Stimulated activated CD8-positive, alpha-beta memory T cell treated with anti-CD3 and anti-CD28 coated beads, Interleukin-15, amount 100 ng/mL, for 24 hours (primary cell): ENCODE data around the gene ATP11A.

Experiments
- DNase-seq: peaks from one replicate; pipeline ENCODE4 v3.0.0-alpha.2; 2020; ENCODE audit warnings: low read depth

The ATP11A gene

DNA sequence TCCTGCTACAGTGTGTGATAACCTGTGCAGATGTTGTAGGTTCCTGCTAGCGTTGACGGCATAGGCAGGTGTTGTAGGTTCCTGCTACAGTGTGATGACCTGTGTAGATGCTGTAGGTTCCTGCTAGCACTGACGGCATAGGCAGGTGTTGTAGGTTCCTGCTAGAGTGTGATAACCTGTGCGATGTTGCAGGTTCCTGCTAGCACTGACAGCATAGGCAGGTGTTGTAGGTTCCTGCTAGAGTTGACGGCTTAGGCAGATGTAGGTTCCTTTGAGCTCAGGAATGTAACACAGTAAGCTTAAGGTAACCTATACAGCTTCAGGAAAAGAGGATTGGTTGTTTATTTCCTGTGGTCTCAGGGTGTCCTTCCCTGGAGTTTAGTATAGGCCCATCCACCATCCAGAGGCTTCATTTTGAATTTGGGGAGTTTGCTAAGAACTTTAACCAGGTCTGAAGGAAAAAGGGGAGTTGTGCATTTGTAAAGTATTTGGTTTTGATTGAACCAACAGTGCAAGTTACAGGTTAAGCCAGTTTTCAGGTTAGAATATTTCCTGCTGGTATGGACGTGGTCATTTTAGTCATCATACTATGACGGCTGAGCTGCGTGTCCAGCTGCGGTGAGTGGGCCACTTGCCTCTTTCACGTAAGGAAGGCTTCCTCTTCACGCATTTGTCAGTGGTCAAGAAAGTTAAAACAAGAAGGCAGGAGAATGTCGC, 53.8 kb downstream of the ATP11A start:
- DNase-seq = no peak

DNA sequence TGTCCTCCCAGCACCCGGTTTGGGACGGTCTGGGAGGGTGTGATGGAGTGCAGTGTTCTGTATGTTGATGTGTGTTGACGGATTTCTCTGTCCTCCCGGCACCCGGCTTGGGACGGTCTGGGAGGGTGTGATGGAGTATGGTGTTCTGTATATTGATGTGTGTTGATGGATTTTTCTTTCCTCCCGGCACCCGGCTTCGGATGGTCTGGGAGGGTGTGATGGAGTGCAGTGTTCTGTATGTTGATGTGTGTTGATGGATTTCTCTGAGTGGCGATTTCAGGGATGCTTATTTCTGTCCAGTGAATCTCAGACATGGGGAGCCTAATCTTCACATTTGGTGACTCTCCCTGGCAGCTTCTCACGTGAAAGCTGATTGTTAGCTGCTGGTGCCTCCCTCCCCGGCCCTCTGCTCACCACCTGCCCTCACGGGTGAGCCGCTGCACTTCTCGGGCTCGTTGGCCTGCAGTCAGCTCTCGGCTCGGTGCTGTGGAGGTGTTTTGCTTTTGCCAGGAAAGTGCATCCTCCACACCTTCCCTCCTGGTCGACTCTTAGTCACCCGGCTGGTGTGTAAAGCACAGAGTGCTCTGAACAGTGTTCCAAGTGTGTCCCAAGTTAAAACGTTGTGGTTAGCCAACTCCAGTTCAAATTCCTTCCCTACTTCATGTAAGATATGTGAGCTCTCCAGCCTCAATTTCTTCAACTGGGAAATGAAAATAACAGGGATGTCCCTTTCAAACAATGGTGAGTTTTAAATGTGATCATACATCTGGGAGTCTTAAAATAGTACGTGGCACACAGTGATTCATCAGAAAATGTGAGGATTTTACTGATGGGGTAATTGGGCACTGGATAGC, 54.6 kb downstream of the ATP11A start:
- DNase-seq = no peak

DNA sequence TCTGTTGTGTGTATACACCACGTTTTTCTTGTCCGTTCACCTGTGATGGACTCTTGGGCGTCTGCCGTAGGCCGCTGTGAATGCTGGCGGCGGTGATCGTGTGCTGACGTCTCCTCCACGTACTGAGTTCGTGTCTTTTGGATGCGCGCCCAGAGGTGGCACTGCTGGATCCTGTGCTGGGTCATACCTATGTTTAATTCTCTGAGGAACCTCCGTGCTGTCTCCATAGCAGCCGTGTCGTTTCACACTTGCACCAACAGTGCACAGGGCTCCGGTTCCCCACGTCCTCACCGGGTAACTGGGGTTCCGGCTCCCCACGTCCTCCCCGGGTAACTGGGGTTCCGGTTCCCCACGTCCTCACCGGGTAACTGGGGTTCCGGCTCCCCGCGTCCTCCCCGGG, 56.2 kb downstream of the ATP11A start:
- DNase-seq = no peak

DNA sequence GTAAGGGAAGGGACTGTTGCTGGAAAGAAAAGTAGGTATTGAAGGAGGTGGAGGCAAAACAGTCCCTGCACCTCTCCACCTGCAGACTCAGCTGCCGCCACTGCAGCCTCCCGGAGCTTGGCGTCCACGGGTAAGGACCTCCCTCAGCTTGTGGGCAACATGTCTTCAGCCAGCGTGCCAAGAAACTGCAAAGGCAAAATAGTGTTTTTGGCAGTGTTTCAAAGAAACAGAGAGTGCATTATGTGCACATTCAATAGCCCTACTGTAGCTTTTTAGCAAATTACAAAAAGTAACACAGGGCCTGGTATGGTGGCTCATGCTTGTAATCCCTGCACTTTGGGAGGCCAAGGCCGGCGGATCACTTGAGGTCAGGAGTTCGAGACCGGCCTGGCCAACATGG, 57.4 kb downstream of the ATP11A start:
- DNase-seq = no peak

DNA sequence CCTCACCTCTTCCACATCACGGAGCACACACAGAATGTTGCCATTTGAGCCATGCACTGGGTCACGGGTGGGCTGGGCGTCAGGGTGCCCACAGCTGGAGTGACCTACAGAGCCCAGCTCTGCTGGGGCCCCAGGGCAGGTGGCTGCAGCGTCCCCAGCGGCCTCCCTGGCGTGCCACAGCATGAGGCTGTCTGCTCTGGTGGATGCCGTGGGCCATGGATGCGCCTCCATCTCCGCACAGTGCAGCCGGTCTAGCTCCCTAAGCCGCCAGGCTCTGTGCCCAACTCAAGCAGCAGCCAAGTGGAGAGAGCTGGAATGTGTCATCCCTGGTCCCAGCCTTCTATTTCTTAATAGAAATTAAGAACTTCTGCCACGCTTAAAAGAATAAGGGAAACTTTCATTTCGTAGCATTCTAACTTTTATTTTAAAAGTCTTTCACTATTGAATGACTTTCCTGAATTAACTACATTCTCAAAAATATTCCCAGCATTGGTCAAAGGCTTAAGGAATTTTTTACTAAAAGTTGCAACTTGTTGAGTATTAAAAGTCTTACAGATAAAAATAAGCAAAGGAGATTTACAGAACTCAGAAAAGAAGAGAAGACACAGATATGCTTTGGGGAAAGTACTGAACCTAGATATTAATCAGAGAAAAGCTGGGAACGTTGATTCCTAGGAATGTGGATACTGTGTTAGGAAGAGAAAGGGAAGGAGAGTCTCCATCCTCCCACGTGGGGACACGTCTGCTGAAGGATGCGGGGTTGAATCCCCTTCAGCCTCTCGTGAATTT, 59.3 kb downstream of the ATP11A start:
- no peak for DNase-seq

DNA sequence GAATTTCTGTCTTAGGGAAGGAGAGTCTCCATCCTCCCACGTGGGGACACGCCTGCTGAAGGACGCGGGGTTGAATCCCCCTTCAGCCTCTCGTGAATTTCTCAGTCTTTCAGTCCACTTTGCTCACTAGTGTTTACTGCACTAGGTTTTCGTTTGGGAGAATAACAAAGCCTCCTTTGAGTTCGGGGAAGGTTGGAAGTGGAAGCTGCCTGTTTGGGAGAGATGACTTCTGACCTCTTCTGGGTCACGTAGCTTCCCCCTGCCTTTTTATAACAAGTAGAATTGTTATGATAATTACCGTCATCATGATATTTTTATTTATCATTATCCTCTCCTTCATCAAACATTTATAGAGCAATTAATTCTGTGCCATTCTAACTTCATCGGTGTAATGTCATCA, 60.7 kb downstream of the ATP11A start:
- DNase-seq = no peak

DNA sequence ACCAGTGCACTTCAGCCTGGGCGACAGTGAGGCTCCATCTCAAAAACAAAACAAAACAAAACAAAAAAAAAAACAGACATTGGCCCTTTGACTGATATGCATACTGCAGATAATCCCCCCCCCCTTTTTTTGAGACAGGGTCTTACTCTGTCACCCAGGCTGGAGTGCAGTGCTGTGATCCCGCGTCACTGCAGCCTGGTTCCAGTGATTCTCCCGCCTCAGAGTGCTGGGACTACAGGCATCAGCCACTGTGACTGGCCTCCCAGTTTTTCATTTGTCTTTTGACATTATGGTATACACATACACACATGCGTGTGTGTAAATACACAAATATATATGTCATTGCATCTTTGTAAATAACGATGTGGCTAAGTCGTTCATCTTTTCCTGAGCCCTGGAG, 61.8 kb downstream of the ATP11A start:
- DNase-seq = no peak

DNA sequence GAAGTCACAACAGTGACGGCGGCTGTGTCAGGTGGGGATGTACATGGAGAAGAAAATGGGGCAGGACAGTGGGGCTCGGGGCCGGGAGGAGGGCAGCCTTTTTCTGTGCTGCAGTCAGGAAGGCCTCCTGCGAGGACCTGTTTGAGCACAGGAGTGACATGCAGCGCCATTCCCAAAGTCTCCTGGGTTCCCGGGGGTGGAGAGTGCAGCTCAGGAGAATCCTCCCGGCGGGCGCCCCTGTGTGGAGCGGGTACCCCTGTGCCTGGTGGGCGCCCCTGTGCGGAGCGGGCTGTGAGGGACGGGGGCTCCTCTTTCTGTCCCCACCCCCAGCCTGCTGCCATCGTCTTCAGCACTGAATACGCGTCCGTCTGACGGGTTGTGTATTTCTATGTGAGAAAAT, 62.4 kb downstream of the ATP11A start:
- DNase-seq = no peak

DNA sequence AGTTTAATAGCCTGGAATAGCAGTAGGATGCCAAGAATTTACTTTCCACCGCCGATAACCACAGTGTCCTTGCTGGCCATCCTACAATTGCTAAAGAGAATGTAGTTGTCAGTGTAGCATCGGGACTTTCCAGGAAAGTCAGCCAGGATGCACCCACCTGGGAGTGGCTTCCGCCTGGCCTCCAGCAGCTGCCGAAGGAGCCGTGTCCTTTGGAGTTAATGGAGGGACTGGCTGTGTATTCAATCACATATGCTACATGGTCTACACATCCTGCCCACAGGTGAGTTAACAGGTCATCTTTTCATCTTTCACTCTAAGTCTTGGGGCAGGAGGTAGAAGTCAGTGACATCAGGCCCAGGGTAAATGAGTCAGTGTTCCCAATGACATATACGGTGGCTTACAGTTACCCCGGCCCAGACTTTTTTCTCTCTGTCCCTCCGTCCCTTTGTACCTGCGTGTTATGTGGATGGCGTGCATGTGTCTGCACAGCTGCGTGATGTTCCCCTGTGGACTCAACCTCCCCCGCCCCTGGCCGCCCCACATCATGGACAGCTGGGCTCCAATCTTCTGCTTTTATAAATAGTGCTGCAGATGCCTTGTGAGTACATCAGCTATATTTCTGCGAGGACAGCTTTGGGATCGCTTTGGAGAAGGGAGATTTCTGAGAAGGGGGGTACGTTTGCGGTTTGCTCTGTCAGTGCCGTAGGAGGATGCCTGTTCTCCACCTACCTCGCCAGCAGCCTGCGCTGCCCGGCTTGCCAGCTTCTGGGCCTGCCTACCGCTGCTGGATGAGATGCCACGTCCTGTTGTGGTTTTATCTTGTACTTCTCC, 63.1 kb downstream of the ATP11A start:
- DNase-seq = no peak

DNA sequence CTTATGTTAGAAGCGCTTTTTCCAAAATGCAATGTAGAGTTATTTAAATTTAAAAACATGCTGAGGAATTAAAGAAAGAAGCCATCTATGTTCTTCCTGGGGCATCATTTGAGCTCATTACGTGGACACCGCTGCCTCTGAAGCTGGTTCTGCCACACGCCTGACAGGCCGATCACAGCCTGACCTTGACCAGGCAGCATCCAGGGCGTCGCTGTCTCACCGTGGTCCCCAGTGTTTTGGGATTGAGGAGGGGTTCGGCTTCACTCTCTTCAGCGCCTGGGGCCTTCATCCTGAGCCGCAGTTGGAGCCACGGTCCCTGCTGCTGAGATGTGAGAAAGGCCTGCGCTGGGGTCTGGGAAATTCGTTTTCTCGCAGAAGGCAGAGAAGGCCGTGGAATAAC, 64.0 kb downstream of the ATP11A start:
- no peak for DNase-seq

DNA sequence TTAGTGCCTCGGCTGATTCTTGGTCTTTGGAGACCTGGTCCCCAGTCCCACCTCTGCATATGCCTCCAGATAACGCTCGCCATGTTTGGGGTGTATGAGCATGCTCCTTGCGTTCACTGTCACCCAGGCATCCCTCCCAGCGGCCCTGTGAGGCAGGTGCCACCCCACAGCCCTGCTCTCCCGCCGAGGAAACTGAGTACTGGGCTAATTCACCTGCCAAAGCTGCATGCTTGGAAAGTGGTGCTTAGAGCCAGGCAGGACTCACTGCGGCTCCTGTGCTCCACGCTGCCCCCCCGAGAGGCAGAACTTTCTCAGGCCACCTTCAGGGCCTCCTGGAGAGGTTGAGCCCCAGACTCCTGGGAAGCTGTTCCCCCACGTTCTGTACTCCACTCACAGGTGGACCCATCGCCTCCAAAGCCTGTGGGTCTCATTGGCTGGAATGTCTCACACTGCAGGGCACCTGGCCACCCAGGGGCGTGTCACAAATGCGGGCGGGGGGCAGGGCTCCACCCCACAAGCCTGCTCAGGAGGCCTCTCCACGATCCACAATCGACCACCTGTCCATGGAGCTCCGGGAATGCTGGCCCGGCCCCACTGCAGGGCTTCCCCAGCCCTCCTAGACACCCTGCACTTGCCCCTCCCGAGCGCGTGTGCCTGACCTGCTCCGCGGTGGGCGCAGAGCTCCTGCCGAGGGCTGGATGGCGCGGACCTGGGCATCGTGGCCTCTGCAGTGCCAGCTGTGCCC, 64.6 kb downstream of the ATP11A start:
- no peak for DNase-seq

DNA sequence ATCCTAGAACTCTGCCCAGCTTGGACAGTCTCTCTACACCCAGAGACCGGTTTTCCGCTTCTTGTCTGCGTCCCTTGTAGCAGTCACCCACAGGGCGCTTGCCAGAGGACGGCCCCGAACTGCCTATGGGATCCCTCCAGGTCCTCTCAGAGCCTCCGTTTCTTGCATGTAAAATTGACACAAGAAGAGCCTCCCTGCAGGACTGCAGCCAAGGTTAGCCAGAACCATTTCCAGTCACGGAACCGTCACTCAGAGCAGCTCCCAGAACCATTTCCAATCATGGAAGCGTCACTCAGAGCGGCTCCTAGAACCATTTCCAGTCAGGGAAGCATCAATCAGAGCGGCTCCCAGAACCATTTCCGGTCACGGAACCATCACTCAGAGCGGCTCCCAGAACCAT, 65.5 kb downstream of the ATP11A start:
- no peak for DNase-seq

DNA sequence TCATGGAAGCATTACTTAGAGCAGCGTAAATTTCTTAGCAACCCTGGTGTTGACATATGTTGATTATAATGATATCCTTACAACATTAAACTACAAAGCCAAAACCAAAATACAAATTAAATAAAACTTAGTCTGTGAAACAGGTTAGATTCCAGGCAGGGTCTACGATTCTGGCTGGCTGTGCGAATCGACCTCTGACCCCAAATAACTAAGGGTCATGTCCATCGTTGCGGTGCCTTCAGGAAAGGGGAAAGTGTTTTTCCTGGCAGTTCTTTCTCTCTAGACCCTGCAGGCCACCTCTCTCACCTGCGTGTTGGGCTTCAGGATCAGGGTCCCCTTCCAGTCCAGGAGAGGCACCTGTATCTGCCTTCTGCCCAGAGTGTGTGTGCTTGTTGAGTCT, 66.2 kb downstream of the ATP11A start:
- no peak for DNase-seq

DNA sequence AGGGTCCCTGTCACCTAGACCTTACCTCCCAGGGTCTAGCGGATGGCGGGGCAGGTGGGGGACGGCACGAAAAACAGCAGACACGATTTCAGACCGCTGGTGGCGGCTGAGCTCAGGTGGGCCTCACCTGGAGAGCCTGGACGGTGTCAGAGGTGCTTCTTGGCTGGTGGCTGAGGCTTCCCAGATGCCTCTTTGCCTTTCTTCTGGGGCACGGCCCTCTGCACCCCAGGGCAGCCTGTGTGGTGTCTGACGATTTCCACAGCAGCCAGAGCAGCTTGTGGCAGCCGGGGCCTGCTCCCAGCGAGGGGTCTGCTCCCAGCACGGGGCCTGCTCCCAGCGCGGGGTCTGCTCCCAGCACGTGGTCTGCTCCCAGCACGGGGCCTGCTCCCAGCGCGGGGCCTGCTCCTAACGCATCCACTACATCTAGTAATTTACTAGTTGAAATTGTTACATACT, 66.7 kb downstream of the ATP11A start:
- DNase-seq = no peak

DNA sequence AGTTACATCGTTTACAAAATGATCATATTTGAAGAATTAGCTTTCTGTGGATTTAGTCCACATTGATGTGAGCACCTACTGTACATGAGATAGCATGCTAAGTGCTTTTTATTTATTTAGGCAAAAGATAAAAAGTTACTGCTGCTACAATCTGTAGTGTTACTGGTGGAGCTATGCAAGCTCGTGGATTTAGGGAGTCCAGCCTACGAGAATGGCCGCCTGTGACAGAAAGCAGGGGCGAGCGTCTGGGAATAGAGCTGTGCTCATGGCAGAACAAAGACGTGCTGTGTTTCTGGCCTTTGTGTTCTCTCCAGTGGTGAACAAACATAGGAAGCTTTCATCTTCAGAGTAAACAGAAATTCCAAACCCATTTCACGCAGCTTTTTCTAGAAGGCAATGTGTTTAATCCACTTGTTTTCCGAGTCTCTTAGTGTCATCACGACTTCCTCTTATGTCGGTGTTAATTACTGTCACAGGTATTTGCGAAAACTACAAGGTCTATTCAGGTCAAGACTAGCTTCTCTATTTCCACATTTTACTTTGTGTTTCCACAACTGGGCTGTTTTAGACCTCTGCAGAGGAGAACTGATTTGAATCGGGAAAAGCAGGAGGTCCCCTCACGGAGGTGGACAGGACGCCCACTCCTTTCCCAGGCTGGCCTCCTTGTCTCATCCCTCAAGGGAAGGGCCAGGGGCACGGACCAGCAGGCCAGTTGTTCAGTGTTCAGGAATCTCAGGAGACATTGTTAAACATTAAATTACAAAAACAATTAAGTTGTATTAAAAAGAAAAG, 67.3 kb downstream of the ATP11A start:
- no peak for DNase-seq

DNA sequence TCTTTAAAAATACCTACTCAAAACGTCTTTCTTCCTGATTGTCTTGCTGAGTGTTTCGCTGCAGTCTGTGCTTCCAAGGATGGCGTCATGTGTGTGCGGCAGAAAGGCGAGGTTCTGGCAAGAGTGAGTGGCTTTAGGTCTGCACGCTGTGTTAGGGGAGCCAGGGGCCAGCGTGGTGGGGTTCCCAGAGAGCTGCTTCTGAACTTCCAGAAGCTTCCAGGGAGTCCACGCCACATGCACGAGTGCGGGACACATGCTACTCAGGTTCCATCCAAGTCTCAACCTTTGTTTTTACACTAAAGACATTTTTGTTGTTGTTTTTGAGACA, 67.9 kb downstream of the ATP11A start:
- DNase-seq = no peak

DNA sequence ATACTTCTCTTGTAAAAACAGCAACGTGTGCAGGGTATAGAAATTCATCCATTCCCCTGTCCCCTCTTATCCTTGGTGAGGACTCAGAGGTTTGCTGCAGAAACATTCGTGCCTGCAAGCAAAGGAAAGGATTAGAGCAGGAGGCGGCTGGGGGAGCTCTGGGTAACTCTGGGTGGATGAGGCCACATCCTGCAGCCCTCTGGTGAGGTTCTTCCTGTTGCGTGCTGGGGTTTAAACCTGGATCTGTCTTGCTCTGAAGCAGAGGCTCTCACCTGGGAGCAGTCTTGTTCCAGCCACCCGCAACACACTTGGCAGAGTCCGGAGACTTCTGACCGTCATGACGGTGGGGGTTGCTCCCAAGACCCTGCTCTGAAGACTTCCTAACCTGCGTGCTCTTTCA, 69.2 kb downstream of the ATP11A start:
- no peak for DNase-seq

DNA sequence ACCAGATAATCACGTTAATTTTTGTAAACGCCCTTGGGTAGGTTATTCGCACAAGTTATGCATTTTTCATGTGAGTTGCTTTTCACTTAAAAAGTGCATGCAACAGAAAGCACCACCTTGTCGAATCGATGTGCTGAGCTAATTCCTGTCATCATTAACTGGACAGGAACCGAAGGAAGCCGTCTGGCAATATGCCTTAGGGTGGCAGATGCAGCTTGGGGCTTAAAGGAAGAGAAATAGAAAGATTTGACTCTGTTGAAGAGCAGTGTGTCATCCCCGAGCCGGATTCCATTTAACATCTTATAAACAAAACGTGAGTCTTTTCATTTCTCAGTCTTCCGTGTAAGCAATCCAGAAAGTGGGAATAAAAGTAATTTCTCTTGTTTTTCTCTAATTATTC, 70.0 kb downstream of the ATP11A start:
- no peak for DNase-seq

DNA sequence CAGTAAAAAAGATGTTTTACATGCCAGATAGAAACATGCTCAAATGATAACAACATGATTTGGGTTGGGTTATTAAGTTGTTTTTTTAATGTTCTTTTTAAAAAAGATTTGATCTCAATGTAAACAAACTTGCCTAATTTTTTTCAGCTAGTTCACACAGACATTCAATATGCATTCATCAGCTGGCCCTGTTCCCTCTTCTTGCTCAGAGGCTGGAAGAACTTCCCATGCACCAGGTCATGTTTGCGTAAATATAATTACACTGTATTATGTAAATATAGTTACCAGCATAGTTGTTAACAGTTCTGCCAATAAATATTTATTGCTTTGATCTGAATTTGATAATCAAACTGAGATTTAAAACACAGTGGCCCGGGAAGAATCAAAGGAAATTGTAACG, 70.6 kb downstream of the ATP11A start:
- no peak for DNase-seq

DNA sequence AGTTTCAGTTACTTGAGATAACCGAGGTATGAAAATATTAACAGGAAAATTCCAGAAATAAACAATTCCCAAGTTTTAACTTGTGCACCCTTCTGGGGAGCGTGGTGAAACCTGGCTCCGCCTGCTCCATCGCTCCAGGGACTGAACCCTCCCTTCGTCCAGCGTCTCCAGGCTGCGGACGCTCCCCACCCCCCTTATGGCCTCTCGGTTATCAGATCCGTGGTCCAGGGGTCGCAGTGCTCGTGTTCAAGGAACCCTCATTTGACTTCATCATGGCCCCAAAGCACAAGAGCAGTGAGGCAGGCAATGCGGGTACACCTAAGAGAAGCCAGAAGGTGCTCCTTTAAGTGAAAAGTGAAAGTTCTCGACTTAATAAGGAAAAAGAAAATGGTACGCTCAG, 71.1 kb downstream of the ATP11A start:
- no peak for DNase-seq
